RKO (cell line): ENCODE data around the gene DCST1.

Experiments used
- DNase-seq: peaks from one replicate; pipeline ENCODE4 v3.0.0-alpha.2; 2016; ENCODE audit warnings: low spot score

Gene DCST1

GRCh38 chr1:155073377-155074242 lies 40.0 kb downstream of the DCST1 start:
- DNase-seq = no peak

DNA sequence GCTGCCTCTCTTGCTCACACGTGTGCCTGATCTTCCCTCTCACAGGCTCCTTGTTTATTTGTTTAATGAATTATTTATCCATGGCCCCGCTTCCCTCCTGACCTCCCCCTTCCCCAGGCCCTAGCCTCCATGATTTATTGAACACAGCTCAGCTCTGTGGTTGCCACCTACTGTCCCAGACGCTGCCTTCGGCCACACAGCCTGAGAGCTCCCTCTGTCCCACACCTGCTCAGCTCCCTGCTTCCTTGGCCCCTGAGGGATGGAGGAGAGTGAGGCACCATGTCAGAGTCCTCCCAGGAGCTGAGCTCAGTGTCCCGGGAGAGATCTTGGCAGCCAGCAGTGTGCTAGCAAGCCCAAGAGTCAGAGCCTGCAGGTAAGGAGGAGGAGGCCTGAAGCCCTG lies 41.9 kb downstream of the DCST1 start:
- DNase-seq = no peak

- no peak for DNase-seq
Measured at GRCh38 chr1:155076371-155076770, 42.7 kb downstream of the DCST1 start.

- no peak for DNase-seq
Measured at GRCh38 chr1:155077346-155077745, 43.7 kb downstream of the DCST1 start.

- DNase-seq = no peak
Measured at GRCh38 chr1:155077758-155078445, 44.3 kb downstream of the DCST1 start.

DNA sequence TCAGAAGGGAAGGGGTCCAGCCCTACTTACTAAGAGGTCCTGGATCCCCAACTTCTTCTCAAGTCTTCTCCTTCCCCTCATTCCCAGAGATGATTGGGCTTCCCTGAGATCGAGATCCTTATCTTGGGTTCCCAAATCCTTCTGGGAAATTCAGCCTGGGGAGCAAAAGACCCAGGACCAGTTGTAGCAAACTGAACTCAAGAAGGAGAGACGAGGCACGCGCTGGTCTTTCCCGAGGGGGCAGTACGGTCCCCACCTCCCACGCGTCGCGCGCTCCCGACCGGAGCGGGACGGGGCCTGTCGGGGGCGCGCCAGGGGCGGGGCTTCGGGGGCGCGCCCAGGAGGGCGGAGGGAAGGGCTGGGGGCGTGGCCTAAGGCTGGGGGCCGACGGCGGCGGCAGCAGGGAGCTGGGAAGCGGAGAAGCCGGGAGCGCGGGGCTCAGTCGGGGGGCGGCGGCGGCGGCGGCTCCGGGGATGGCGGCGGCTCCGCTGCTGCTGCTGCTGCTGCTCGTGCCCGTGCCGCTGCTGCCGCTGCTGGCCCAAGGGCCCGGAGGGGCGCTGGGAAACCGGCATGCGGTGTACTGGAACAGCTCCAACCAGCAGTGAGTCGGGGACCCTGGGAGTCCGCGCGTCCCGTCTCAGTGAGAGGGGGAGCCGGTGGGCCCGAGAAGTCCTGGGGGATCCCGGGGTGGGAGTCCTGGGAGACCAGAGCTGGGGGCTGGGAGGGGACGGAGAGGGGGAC lies 45.0 kb downstream of the DCST1 start, which contains the start of gene EFNA3:
Gene EFNA3 (plus strand): TSS at position 369 of the 741 bp plus-strand sequence. CDS start 105 bp downstream, at position 474.
- DNase-seq = peak; percentile 74

GRCh38 chr1:155079210-155079486 lies 45.5 kb downstream of the DCST1 start:
- no peak for DNase-seq

DNA sequence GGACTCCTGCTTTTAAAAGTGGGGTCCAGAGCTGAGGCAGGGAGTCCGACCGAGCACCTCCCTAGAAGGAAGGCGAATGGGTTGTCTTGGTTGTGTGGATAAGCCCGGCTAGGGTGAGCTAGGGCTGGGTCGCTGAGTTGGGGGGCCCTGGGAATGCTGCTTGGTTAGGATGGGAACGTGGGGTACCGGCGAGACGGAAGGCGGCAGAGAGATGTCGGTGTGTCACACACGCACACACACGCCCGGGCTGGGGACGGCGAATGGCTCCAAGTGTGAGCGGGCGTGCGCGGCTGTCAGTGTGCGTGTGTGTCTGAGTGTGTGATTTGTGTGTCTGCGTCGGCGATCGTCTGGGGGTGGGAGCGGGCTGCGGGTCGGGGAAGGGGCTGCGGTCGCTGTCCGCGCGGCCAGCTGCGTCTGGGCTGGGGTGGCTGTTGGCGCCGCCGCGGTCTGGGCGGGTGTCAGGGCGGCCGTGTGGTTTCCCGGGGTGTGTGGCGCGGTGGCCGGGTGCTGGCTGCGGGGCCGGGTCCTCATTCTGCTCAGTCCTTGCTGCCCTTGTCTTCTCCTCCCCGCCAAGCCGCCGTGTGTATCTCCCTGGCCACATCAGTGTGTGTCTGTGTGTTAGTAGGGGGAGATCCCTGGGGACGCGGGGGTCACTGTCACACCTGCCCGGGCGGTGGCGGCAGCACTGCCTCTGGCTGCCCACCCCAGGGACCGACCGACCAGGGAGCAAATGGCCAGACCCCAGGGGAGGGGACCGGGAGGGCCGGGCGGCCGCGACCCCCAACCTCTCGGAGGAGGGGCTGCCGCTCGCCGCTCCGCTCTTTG lies 46.1 kb downstream of the DCST1 start:
- DNase-seq = peak; percentile 52

DNA sequence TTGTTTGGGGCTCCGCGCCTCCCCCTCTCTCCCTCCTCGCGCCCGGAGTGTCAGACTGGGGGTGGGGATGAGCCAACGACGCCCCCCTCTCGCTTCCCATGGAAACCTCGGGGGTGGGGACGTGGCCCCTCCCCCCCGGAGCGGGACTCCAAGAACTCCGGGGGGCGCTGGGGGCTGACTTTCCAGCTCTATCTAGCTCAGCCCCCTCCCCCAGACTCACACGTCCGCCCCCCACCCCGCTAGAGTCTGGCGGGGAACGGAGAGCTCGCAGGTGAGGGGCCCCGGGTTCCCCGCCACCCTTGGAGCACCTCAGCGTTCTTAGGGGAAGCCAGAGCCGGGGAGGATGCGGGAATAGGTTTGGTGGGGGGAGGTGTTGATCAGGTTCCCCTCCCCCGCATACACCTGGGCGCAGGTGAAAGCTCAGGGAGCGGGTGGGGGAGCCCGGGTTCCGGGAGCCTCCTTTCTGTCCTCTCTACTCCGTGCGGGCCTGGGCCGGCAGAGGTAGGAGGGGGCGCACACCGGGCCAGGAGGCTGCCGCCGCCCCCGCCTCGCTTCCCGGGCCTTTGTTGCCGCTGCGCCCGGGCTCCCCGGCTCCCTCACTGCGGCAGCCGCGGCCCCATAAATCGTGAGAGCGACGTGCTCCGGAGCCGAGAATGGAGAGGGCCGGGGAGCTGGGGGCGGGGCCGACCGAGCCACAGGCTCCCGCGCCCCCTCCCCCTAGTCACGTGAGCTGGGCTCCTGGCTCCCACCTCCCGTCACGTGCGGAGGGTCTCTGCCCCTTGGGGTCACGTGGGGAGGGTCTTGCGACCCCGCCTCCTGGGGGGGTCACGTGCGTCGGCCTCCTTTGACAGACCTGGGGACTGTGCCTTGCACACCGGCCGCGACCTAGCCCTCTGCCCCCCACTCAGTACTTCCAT lies 46.9 kb downstream of the DCST1 start:
- peak; percentile 41 for DNase-seq

DNA sequence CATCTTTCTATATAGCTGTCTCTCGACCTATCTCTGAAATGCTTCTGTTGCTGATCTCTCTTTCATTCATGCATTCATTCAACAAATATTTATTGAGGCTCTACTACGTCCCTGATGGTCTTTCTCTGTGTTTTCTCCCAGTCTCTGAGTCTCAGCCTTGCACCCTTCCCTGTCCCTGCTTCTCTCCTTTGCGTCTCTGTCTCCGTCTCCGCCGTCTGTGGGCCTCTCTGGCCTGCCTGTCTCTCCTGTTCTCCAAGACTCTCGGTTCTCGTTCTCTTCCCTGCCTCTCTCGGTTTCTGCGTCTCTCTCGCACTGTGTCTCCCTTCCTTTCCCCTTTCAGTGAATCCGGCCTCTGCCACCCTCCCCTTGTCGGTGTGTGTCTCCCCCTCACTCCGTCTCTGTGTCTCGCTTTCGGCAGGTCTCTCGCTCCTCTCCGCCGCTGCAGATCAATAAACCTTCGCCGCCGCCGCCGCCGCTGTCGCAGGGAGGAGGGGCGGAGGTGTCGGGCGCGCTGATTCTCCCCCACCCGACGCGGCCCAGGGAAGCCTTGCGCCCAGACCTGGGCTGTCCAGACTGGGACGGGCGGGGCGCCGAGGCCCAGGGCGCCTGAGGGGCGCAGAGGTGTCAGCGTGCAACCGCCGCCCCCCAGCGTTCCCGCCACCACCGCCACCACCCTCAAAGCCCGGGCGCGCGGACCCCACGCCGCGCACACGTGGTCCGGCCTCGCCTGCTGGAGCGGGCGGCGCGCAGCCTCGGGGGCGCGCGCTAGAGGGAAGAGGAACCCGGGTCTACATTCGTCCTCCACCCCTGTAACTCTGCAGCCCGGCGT lies 48.1 kb downstream of the DCST1 start:
- no peak for DNase-seq

- no peak for DNase-seq
Measured at GRCh38 chr1:155082301-155083051, 48.9 kb downstream of the DCST1 start.

- DNase-seq = no peak
Measured at GRCh38 chr1:155083052-155083541, 49.5 kb downstream of the DCST1 start.

DNA sequence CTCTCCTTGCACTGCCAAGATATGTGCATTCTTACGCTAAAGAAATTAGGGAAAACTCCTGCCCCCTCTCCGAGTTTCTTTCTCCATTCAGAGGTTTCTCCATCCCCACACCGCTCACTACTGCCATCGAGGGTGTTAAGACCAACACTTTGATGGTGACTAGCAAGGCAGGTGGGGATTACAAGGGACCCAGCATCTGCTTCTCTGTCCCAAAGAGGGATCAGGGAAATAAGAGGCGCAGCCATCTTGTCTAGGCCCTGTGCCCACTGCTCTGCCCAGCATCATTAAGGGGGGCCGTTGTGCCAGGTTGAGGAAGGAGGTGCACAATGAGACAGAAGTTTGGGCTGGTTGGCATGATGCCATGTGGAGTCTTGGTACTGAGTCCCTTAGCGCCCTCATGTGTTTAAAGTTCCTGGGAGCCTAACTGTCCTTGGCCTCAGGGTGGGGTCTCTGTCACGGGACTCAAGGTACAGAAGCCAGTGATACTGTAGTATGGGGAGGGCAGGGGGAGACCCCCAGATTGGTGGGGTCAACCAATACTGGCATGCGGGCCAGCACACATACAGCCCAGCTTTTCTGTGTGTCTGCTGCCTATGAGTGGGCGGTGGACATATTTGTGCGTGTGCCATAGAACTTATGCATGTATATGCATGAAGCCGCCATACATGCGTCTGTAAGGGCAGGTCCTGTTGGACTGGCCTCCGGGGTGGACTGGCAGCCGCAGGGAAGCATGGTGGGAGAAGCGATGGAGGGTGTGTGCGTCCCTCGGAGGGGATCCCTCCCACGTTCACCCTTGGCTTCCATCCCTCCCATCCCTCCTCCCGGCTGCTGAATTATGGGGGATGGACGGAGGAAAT lies 50.5 kb downstream of the DCST1 start:
- DNase-seq = peak; percentile 69

GRCh38 chr1:155084722-155085503 lies 51.3 kb downstream of the DCST1 start:
- peak; percentile 93 for DNase-seq

DNA sequence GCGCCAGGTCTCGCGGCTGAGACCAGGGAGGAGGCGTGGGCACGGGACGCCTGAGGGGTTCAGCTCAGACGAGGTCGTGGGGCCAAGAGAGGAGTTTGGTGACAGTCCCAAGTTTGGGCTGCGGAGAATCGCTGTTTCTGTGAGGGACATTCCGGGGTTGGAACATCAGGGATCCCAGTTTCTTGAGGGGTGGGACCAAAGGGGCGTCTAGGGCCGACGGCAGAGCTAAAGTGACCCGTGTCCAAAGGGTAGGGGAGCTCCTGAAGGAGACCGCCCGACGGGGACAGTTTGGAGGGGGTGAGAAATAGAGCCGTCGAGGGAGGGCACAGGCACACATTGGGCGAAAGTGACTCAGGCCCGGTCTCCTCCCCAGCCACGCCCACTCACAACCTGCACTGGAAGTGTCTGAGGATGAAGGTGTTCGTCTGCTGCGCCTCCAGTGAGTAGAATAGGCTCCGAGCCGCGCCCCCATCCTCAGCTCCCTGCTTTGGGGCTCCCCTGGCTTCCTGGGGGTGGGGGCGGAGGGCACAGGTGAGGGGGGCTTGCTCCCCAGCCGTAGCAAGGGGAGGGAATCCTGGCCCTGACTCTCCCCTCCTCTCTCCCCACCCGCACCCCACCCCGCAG lies 52.0 kb downstream of the DCST1 start:
- DNase-seq = peak; percentile 80

DNA sequence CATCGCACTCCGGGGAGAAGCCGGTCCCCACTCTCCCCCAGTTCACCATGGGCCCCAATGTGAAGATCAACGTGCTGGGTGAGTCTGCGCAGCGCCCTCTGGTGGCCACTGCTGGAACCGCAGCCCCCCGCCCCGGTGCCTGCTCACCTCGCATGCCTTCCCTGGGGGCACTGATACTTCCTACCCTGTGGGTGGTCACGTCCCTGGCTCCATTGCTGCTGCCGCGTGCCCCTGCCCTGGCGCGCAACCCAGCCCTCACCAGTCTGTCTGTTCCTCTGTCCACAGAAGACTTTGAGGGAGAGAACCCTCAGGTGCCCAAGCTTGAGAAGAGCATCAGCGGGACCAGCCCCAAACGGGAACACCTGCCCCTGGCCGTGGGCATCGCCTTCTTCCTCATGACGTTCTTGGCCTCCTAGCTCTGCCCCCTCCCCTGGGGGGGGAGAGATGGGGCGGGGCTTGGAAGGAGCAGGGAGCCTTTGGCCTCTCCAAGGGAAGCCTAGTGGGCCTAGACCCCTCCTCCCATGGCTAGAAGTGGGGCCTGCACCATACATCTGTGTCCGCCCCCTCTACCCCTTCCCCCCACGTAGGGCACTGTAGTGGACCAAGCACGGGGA lies 52.6 kb downstream of the DCST1 start:
- peak; percentile 69 for DNase-seq
